Osteoblast (primary cell): ENCODE results near the gene CHST15. TPM values are rescaled to one million over a fixed set of nuclear protein-coding genes. Genes with fewer than 3 reads are reported as not detected.

Experiments
- DNase-seq: peaks from one replicate; pipeline ENCODE4 v3.0.0; 2011; ENCODE audit warnings: low spot score, mixed read lengths; ENCODE audit not compliant: insufficient read length; ENCODE audit errors: missing footprints
- H2AFZ ChIP-seq: 2 replicates; pipeline ENCODE4 v1.6.0; 2011; ENCODE audit warnings: mild to moderate bottlenecking, low read length
- H3K27ac ChIP-seq: 2 replicates; pipeline ENCODE4 v1.5.1; 2011; ENCODE audit warnings: mild to moderate bottlenecking, low read depth, low read length, moderate library complexity
- H3K27me3 ChIP-seq: 2 replicates; pipeline ENCODE4 v1.6.0; 2012; ENCODE audit warnings: mild to moderate bottlenecking, control low read depth, inconsistent platforms, low read length, moderate library complexity; ENCODE audit not compliant: insufficient read depth
- H3K36me3 ChIP-seq: 2 replicates; pipeline ENCODE4 v1.5.1; 2011; ENCODE audit warnings: mild to moderate bottlenecking, low read length, control low read depth, moderate library complexity; ENCODE audit not compliant: insufficient read depth
- H3K4me1 ChIP-seq: 2 replicates; pipeline ENCODE4 v1.5.1; 2011; ENCODE audit warnings: mild to moderate bottlenecking, low read length, control low read depth, moderate library complexity; ENCODE audit not compliant: insufficient read depth
- H3K4me2 ChIP-seq: 2 replicates; pipeline ENCODE4 v1.6.0; 2011; ENCODE audit warnings: mild to moderate bottlenecking, low read length; ENCODE audit not compliant: insufficient read depth
- H3K4me3 ChIP-seq: fragments of 200-600 bp; sonication (generic); 3 replicates; pipeline ENCODE4 v1.5.1; 2012; ENCODE audit warnings: mild to moderate bottlenecking, low read length, inconsistent platforms; ENCODE audit not compliant: insufficient read depth
- H3K79me2 ChIP-seq: 2 replicates; pipeline ENCODE4 v1.6.0; 2012; ENCODE audit warnings: mild to moderate bottlenecking, low read length, control low read depth, inconsistent platforms; ENCODE audit not compliant: insufficient read depth
- H3K9me3 ChIP-seq: 2 replicates; pipeline ENCODE4 v1.5.1; 2011; ENCODE audit warnings: low read depth, low read length, control low read depth
- H4K20me1 ChIP-seq: 2 replicates; pipeline ENCODE4 v1.6.0; 2012; ENCODE audit warnings: mild to moderate bottlenecking, low read length, control low read depth; ENCODE audit not compliant: insufficient read depth
- total RNA-seq: library from RNA; depleted of rRNA; stranded (reverse); fragments of >200 nt; gene quantifications from 2 replicates; pipeline ENCODE4 v1.2.3, GENCODE V29; 2012
- TF ChIP-seq, protein P1 (sequence below): IDR thresholded peaks from 2 replicates; pipeline ENCODE4 v1.5.1; 2011; ENCODE audit warnings: mild to moderate bottlenecking, low read depth, low read length, moderate library complexity; ENCODE audit errors: extremely low read depth

CHST15 gene
- total RNA-seq, 1 donor: 22.8 TPM

DNA sequence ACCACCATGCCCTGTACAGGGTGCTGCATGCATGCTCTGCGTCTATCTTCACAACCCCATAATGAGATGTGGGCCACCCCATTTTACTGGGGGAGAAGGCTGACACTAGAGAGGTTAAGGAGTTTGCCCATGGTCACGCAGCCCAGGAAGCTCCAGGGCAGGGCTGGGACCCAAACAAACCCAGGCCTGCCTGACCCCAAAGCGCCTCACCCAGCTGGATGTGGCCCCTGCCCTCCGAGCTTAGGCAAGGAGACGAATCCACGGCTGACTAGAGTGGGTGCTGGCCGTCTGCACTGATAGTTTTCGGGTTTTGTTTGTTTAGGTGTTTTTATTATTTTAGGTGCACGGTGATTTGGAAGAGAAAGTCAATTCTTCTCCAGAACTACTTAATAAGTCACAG, 65.7 kb downstream of the CHST15 start:
- no peaks in the 10 kb centered on the region for H3K27me3 ChIP-seq
- no peak overlapping the region for H3K4me3 ChIP-seq
- DNase-seq: peak; percentile 39
- no peak overlapping the region for H3K27ac ChIP-seq
- H3K4me2 ChIP-seq: no peak overlapping the region
- no peaks in the 10 kb centered on the region for H3K36me3 ChIP-seq
- no peaks in the 10 kb centered on the region for H3K79me2 ChIP-seq
- TF ChIP-seq, protein P1, sequence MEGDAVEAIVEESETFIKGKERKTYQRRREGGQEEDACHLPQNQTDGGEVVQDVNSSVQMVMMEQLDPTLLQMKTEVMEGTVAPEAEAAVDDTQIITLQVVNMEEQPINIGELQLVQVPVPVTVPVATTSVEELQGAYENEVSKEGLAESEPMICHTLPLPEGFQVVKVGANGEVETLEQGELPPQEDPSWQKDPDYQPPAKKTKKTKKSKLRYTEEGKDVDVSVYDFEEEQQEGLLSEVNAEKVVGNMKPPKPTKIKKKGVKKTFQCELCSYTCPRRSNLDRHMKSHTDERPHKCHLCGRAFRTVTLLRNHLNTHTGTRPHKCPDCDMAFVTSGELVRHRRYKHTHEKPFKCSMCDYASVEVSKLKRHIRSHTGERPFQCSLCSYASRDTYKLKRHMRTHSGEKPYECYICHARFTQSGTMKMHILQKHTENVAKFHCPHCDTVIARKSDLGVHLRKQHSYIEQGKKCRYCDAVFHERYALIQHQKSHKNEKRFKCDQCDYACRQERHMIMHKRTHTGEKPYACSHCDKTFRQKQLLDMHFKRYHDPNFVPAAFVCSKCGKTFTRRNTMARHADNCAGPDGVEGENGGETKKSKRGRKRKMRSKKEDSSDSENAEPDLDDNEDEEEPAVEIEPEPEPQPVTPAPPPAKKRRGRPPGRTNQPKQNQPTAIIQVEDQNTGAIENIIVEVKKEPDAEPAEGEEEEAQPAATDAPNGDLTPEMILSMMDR: no peak
- H3K9me3 ChIP-seq: no peaks in the 10 kb centered on the region
- H2AFZ ChIP-seq: no peak overlapping the region
- H4K20me1 ChIP-seq: no peaks in the 10 kb centered on the region
- H3K4me1 ChIP-seq: peaks cover 3% of the 10 kb centered on the region

DNA sequence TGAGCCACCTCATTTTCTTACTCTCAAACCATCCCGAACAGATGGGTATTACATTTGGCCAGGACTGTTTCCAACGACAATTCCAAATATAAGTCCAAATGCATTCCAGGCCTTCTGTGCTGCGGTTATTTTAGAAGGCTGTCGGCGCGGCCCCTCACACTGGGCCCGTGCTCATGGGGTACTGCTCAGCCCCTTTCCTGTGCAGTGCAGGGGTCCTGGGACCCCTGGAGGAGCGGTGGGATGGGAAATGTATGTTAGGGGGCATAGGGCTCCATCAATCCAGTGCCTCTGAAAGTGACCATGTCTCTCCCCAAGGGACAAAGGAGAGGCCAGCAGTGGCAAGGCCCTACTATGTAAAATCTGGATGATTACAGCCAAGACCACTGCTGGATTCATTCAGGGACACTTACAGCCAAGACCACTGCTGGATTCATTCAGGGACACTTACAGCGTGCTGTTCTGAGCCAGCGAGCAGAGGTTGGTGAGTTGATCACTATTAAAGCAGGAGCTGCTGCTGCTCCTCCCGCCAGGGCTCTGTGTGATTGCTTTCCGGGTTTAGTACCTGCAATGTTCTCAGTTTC, 66.3 kb downstream of the CHST15 start:
- DNase-seq: peak; percentile 62
- H3K9me3 ChIP-seq: no peaks in the 10 kb centered on the region
- no peaks in the 10 kb centered on the region for H3K36me3 ChIP-seq
- no peaks in the 10 kb centered on the region for H4K20me1 ChIP-seq
- H3K4me1 ChIP-seq: peaks cover 3% of the 10 kb centered on the region
- no peaks in the 10 kb centered on the region for H3K27me3 ChIP-seq
- no peaks in the 10 kb centered on the region for H3K79me2 ChIP-seq
- TF ChIP-seq, protein P1: no peak
- no peak overlapping the region for H3K27ac ChIP-seq
- no peak overlapping the region for H3K4me2 ChIP-seq
- no peak overlapping the region for H3K4me3 ChIP-seq
- no peak overlapping the region for H2AFZ ChIP-seq

DNA sequence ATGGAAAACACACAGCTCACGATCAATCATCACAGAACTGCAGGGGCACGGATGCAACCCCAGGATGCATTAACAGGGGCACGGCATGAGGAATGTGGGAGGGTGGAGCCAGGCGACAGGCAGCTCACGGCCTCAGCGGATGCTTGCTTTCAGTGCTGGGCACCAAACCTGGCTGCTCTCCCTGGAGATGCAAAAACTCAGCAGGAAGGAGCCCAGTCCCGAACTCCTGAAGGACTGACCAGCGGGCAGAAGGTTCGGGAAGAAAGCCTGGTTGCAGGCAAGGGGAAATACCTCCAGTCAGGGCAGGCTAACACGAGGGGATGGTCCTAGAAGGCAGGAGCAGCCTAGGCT, 66.8 kb downstream of the CHST15 start:
- no peaks in the 10 kb centered on the region for H3K9me3 ChIP-seq
- H3K4me3 ChIP-seq: no peak overlapping the region
- H2AFZ ChIP-seq: no peak overlapping the region

More for the DNA sequence above, 66.8 kb downstream of the CHST15 start:
- DNase-seq: peak; percentile 35
- no peak overlapping the region for H3K27ac ChIP-seq
- H3K4me1 ChIP-seq: peaks cover 3% of the 10 kb centered on the region
- TF ChIP-seq, protein P1: no peak
- H3K27me3 ChIP-seq: no peaks in the 10 kb centered on the region
- H4K20me1 ChIP-seq: no peaks in the 10 kb centered on the region
- no peaks in the 10 kb centered on the region for H3K36me3 ChIP-seq
- no peak overlapping the region for H3K4me2 ChIP-seq
- H3K79me2 ChIP-seq: no peaks in the 10 kb centered on the region
